Measurements from ENCODE around the gene GIPC3.
A peak's percentile ranks its signal among the peaks of the same experiment; 100 is the strongest.

Gene GIPC3

DNA sequence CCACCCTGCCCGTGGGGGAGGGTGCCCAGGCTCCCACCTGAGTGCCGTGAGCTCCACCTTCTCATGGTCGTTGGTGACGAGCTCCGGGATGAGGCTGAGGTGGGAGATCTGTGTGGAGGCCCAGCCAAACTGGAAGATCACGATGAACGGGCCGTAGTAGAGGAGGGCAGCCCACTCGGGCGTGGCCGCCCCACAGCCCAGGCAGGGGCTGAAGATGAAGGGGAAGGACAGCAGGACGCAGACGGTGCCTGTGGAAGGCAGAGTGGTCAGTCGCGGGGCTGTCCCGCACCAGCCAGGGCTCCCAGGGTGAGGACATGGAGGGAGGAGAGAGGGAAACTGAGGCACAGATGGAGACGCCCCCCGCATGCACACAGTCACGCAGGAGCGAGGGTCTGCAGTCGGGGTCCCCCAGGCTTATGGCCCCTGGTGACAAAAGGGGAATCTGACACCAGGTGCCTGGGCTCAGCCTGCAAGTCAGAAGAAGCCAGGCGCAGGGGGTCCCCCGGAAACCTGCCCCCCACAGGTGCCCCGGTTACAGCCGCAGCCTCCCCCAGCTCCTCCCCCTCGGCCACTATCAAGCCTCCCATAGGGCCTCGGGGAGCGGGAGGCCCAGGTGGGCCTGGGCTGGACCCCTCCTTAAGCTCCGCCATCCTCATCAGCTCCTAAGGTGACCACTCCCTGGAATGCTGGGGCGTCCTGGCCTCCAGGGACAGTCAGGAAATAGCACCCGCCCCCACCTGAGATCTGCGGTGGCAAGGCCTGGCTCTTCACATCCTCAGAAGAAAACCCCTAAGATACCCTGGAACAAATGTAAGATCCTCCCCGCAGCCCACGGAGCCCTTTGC is 34.1 kb upstream of the GIPC3 start:
- H3K4me3 ChIP-seq (replicated peaks in 1 of 2; ENCODE audit: low read depth in 2 of 2, low read length in 2 of 2), result no peak overlapping the region
- TF ChIP-seq, protein P1, sequence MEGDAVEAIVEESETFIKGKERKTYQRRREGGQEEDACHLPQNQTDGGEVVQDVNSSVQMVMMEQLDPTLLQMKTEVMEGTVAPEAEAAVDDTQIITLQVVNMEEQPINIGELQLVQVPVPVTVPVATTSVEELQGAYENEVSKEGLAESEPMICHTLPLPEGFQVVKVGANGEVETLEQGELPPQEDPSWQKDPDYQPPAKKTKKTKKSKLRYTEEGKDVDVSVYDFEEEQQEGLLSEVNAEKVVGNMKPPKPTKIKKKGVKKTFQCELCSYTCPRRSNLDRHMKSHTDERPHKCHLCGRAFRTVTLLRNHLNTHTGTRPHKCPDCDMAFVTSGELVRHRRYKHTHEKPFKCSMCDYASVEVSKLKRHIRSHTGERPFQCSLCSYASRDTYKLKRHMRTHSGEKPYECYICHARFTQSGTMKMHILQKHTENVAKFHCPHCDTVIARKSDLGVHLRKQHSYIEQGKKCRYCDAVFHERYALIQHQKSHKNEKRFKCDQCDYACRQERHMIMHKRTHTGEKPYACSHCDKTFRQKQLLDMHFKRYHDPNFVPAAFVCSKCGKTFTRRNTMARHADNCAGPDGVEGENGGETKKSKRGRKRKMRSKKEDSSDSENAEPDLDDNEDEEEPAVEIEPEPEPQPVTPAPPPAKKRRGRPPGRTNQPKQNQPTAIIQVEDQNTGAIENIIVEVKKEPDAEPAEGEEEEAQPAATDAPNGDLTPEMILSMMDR (IDR thresholded peaks at IDR 0.05; ENCODE audit: low read depth, low read length), result no peak
- no peak for DNase-seq (ENCODE audit: low read depth in 2 of 2)

- TF ChIP-seq, protein P1 (IDR thresholded peaks at IDR 0.05; ENCODE audit: low read depth, low read length), result no peak
- DNase-seq (ENCODE audit: low read depth in 2 of 2), result no peak
Measured at GRCh38 chr19:3551792-3552095, 33.5 kb upstream of the GIPC3 start.

DNA sequence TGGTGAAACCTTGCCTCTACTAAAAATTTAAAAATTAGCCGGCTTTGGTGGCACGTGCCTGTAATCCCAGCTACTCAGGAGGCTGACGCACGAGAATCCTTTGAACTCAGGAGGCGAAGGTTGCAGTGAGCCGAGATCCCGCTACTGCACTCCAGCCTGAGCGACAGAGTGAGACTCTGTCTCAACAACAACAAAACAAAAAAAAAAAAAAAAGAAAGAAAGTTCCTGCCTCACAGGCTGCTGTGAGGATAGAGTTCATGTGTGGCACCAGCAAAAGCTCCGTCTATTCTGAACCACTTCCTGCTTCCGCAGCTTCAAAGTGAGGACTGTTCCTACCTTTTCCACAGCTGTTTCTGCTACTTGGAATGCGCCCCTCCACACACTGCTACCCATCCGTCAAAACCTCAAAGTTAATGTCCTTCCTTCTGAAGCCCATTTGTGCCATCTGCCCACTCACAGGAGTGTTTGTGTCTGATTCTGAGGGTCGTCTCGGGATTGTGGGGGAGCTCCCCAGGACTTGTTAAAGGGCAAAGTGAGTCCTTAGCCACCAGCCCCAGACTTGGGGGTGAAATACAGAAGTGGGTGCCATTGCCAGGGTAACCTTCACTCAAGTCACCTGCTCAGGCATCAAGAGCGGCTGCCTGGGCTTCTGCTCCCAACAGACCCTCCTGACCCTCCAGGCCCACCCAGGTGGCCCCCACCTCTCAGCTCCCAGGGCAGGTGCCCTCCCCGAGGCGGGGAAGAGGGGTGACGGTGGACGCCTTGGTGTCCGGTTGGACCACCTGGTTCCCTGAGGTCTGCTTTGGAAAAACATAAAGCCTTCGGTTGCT is 30.8 kb upstream of the GIPC3 start:
- no peak overlapping the region for H3K4me3 ChIP-seq (replicated peaks in 1 of 2; ENCODE audit: low read depth in 2 of 2, low read length in 2 of 2)
- no peak for DNase-seq (ENCODE audit: low read depth in 2 of 2)
- TF ChIP-seq, protein P1 (IDR thresholded peaks at IDR 0.05; ENCODE audit: low read depth, low read length), result no peak

More at GRCh38 chr19:3551792-3552095, 33.5 kb upstream of the GIPC3 start:
- no peak overlapping the region for H3K4me3 ChIP-seq (replicated peaks in 1 of 2; ENCODE audit: low read depth in 2 of 2, low read length in 2 of 2)

GRCh38 chr19:3555653-3556422 is 29.4 kb upstream of the GIPC3 start:
- H3K4me3 ChIP-seq (replicated peaks in 1 of 2; ENCODE audit: low read depth in 2 of 2, low read length in 2 of 2), result peak overlapping the region; percentile 69 to 96
- DNase-seq (ENCODE audit: low read depth in 2 of 2), result no peak
- TF ChIP-seq, protein P1 (IDR thresholded peaks at IDR 0.05; ENCODE audit: low read depth, low read length), result no peak

DNA sequence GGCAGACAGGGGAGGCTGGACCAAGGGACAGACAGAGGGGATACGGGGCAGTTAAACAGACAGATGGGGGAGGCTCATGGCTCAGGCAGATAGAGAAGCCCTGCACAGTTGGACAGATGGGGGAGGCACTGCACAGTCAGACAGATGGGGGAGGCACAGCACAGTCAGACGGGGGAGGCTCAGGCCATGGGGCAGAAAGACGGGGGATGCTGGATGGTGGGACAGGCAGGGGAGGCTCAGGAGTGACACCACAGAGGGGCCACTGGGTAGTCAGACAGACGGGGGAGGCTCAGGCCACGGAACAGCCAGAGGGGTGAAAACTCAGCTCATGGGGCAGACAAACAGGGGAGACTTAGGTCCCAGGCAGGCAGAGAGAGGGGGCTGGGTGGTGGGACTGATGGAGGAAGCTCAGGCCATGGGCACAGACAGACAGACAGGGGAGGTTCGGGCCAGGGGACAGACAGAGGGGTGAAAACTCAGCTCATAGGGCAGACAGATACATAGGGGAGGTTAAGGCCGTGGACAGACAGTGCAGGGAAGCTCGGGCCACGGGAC is 28.8 kb upstream of the GIPC3 start:
- peak overlapping the region; percentile 69 to 96 for H3K4me3 ChIP-seq (replicated peaks in 1 of 2; ENCODE audit: low read depth in 2 of 2, low read length in 2 of 2)
- TF ChIP-seq, protein P1 (IDR thresholded peaks at IDR 0.05; ENCODE audit: low read depth, low read length), result no peak
- DNase-seq (ENCODE audit: low read depth in 2 of 2), result no peak

GRCh38 chr19:3556978-3557460 is 28.3 kb upstream of the GIPC3 start:
- TF ChIP-seq, protein P1 (IDR thresholded peaks at IDR 0.05; ENCODE audit: low read depth, low read length), result no peak
- H3K4me3 ChIP-seq (replicated peaks in 1 of 2; ENCODE audit: low read depth in 2 of 2, low read length in 2 of 2), result peak overlapping the region; percentile 69 to 96
- no peak for DNase-seq (ENCODE audit: low read depth in 2 of 2)

All from cardiac fibroblast (primary cell).